HG02973 (cell line): ENCODE data around the gene PAK3.

Source experiments
- ATAC-seq: cut with Tn5 transposase; IDR thresholded peaks from one replicate; pipeline ENCODE4 v1.9.1; 2021; ENCODE audit warnings: moderate library complexity; ENCODE audit not compliant: unreplicated experiment

PAK3 gene

GRCh38 chrX:111257733-111258132, 161.7 kb downstream of the PAK3 start:
- ATAC-seq, result no peak

DNA sequence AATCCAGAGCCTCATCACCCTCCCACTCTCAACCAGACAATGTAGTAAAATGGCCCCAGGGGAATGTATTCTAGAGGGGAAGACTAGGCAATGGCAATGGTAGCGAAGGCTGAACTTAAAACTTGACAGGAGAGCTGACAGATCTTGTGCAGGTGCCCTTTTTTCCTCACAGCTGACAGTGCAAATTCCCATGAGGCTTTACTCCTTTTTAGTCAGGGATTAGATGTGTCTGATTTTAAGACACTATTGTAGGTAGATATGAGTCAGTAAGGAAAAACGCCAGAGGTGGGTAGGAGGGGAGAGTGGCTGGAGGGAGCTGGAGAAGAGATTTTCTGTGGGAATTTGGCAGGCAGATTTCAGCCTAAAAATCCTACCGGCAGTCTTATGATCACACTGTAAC, 163.6 kb downstream of the PAK3 start:
- no peak for ATAC-seq

DNA sequence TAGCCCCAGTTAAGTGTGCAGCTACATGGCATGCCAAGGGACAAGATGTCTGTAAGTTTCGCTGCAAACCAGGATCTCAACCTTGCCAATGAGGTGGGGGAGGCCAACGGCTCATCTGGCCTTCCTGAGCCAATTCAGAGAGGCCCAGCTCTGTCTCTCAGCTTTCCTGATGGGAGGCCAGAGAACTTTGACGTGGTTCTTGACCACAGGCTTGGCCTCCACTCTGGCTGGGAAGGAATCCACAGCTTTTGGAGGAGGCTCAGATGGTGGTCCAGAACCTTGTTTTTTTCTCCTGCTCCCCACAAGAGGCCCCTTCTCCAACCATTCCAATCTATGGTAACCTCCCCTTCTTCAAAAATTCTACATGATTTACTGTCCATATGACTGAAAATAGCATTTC, 164.5 kb downstream of the PAK3 start:
- ATAC-seq, result no peak

DNA sequence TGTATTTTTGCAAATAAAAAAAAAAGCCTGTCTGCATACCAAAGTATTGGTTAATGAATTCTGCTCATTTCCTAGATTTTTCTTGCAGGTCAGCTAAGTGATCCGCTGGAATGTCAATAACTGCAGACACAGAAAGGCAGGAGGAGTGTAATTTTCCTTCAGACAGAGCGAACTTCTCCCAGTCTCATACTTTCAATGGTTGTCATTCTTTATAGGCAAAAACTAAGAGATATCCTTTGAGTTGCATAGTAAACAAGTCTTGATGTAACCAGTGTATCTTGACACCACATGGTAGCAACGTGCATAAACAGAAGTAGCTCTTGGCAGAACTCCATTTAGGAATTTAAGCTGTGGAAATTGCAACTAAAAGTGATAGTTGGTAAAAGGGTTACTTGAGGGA, 166.1 kb downstream of the PAK3 start:
- ATAC-seq, result no peak

GRCh38 chrX:111264385-111264784, 168.4 kb downstream of the PAK3 start:
- no peak for ATAC-seq

GRCh38 chrX:111265486-111265885, 169.5 kb downstream of the PAK3 start:
- no peak for ATAC-seq

GRCh38 chrX:111268506-111268905, 172.5 kb downstream of the PAK3 start:
- no peak for ATAC-seq

DNA sequence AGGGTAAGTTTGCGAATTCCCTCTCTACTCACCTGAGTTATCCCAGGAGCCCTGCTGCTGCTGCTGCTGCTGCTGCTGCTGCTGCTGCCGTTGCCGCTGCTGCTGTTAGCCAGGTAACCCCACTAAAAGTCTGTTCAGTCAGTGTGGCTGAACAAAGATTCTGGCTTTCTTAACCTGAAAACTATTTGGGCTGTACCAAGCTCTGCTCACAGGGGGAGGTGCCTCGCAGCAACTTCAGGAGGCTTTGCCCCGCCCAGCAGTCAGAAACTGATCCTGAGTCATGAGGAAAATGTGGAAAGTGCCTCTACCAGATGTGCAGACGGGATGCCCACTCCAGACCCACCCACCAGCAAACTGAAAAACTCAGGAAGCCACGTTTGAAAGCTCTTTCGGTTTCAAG, 174.3 kb downstream of the PAK3 start, which contains the start of gene CAPN6:
TSS of gene CAPN6 (minus strand) at position 145 of the 400 bp plus-strand sequence. CDS start 6,547 bp downstream, outside the sequence.
- ATAC-seq, result no peak
